Mononuclear cell (primary cell): ENCODE data around the gene PSG7. TPM values are rescaled to one million over a fixed set of nuclear protein-coding genes. Genes with fewer than 3 reads are reported as not detected.
"Not testable (repeated sequence)": the region's sequence is repeated elsewhere in the genome, so short reads cannot be mapped to it uniquely, and the experiment has no call there.

ENCODE experiments used
- H3K27me3 ChIP-seq: 2 replicates; pipeline ENCODE4 v1.6.0; 2011; ENCODE audit warnings: low read length, control low read depth; ENCODE audit not compliant: insufficient read depth
- H3K4me1 ChIP-seq: 2 replicates; pipeline ENCODE4 v1.5.1; 2011; ENCODE audit warnings: mild to moderate bottlenecking, low read length, control low read depth; ENCODE audit not compliant: insufficient read depth
- H3K4me3 ChIP-seq: 2 replicates; pipeline ENCODE4 v1.5.1; 2011; ENCODE audit warnings: mild to moderate bottlenecking, low read length, moderate library complexity
- H3K9me3 ChIP-seq: 2 replicates; pipeline ENCODE4 v1.5.1; 2011; ENCODE audit warnings: low read depth, mild to moderate bottlenecking, control low read depth, low read length
- total RNA-seq: library from RNA; depleted of rRNA; stranded (reverse); fragments of >200 nt; gene quantifications from one replicate; pipeline ENCODE4 v1.2.3, GENCODE V29; 2012

PSG7 gene
- total RNA-seq, 1 donor, result 0.10 TPM

- not testable (repeated sequence) for H3K4me3 ChIP-seq, H3K9me3 ChIP-seq, H3K4me1 ChIP-seq, H3K27me3 ChIP-seq
These were observed 46.6 kb downstream of the PSG7 start for GRCh38 chr19:42890446-42890845.

GRCh38 chr19:42887876-42888445, 49.0 kb downstream of the PSG7 start:
- H3K4me3 ChIP-seq, H3K27me3 ChIP-seq, H3K4me1 ChIP-seq, H3K9me3 ChIP-seq: not testable (repeated sequence)

GRCh38 chr19:42882730-42883129, 54.3 kb downstream of the PSG7 start:
- not testable (repeated sequence) for H3K4me3 ChIP-seq, H3K27me3 ChIP-seq, H3K9me3 ChIP-seq, H3K4me1 ChIP-seq

GRCh38 chr19:42882010-42882409, 55.0 kb downstream of the PSG7 start:
- not testable (repeated sequence) for H3K27me3 ChIP-seq, H3K4me1 ChIP-seq, H3K9me3 ChIP-seq, H3K4me3 ChIP-seq

GRCh38 chr19:42881279-42881678, 55.7 kb downstream of the PSG7 start:
- H3K9me3 ChIP-seq, H3K27me3 ChIP-seq, H3K4me3 ChIP-seq, H3K4me1 ChIP-seq: not testable (repeated sequence)

- H3K9me3 ChIP-seq, H3K4me1 ChIP-seq, H3K4me3 ChIP-seq, H3K27me3 ChIP-seq: not testable (repeated sequence)
These were observed 56.4 kb downstream of the PSG7 start for GRCh38 chr19:42880621-42881020.

- H3K4me3 ChIP-seq, result no peak within 1 kb of the TSS
- H3K4me1 ChIP-seq, result no peaks in the 10 kb centered on the region
- no peaks in the 10 kb centered on the region for H3K27me3 ChIP-seq
- H3K9me3 ChIP-seq, result no peaks in the 10 kb centered on the region
These were observed 57.4 kb downstream of the PSG7 start, which contains the start of gene PSG1 for GRCh38 chr19:42879613-42880012. TSS of gene PSG1 (minus strand) at chr19:42879713. CDS start at chr19:42879581, 132 bp downstream.

GRCh38 chr19:42876596-42876995, 60.4 kb downstream of the PSG7 start:
- H3K4me3 ChIP-seq, H3K27me3 ChIP-seq, H3K9me3 ChIP-seq, H3K4me1 ChIP-seq: not testable (repeated sequence)

GRCh38 chr19:42875881-42876280, 61.1 kb downstream of the PSG7 start:
- H3K9me3 ChIP-seq, result not testable (repeated sequence)

GRCh38 chr19:42874901-42875813, 61.9 kb downstream of the PSG7 start:
- H3K9me3 ChIP-seq, H3K27me3 ChIP-seq, H3K4me3 ChIP-seq, H3K4me1 ChIP-seq: not testable (repeated sequence)

More at GRCh38 chr19:42875881-42876280, 61.1 kb downstream of the PSG7 start:
- H3K4me1 ChIP-seq, H3K27me3 ChIP-seq, H3K4me3 ChIP-seq: not testable (repeated sequence)

- not testable (repeated sequence) for H3K9me3 ChIP-seq, H3K4me1 ChIP-seq, H3K4me3 ChIP-seq, H3K27me3 ChIP-seq
These were observed 62.9 kb downstream of the PSG7 start for GRCh38 chr19:42874136-42874535.

Other genes starting within 250 kb of the PSG7 start
- gene PSG3, start 196.7 kb downstream of the PSG7 start, total RNA-seq, result 0.10 TPM
- gene PSG8, start 171.5 kb downstream of the PSG7 start, total RNA-seq, result not detected
- gene PSG1, start 57.5 kb downstream of the PSG7 start, total RNA-seq, result not detected
- gene PSG6, start 19.3 kb downstream of the PSG7 start, total RNA-seq, result not detected
- gene PSG11, start 89.3 kb upstream of the PSG7 start, total RNA-seq, result not detected
- not detected for gene PSG2, start 145.5 kb upstream of the PSG7 start, total RNA-seq
- gene PSG5, start 249.3 kb upstream of the PSG7 start, total RNA-seq, result not detected